Skeletal muscle cell (primary cell): ENCODE results near the gene CIB4.

Experiments
- DNase-seq: peaks from one replicate; pipeline ENCODE4 v3.0.0-alpha.2; 2010; ENCODE audit warnings: low read depth
- H3K4me3 ChIP-seq: 2 replicates; pipeline ENCODE4 v1.5.1; 2011; ENCODE audit warnings: low read depth, mild to moderate bottlenecking, control low read depth, low read length, moderate library complexity

The CIB4 gene

GRCh38 chr2:26629346-26629630 is 11.9 kb downstream of the CIB4 start:
- no peak for DNase-seq
- no peak overlapping the region for H3K4me3 ChIP-seq

DNA sequence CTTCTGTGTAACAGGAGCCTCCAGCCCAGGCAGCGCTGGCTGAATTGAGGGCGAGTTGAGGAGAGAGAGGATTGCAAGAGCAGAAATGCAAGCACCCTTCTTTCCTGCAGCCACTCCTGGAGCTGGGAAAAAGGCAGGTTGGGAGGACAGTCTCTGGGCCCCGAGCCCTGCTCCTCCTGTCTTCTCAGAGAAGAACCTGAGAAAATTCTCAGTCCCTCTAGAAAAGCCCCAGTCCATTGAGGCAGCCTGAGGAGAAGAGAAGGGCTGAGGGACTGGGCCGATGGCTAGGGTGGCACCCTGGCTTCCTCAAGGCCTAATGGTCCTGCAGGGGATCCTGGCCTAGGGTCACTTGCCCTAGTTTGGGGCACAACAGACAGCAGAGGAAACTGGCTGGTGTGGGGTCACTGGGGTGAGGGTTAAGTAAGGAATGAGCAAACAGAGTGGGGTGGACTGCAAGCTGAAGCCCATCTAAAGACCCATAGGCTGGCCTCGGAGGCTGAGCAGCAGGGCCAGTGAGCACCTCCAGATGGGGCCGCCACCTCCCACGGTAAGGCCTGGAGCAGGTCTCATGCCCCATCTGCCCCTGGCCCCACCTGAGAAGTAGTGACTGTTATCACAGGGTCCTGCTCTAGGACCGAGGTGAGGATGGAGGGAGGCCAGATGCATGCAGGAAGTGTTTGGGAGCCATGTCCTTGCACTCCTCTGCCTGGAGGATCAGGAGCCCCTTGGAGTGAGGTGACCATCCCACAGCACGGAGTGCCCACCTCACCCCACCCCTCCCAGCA is 12.4 kb downstream of the CIB4 start:
- no peak for DNase-seq
- H3K4me3 ChIP-seq = no peak overlapping the region

DNA sequence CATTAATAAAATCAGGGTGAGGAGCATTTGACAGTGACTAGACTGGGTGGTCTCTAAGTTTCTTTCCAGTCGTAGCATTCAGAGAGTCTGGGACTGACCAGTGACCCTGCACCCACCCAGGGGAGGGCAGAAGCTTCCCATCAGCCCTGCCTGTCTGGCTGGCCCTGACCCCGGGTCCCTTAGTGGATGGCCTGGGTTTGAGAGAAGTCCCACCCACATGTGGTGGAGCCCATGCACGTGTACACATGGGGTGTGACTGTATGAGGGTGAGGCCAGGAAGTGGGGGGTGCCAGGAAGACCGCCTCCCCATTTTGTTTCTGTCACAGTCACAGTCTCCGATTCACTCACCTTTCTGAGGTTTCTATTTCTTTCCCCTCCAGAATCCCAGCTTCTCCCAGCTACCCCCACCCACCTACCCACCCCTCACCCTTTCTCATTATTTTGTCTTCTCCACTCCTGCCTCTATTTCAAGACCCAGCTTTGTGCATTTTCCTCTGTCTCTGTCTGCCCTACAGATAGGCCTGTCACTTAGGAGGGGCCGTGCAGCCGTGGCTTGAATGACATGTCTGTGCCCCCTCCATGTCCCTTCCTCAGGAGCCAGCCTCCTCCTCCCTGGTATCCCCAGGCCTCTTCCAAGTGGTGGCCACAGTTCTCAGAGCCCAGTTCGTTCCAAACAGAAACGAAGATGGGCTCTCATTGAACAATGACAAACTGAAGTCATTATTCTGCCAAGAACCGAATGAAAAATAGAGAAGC is 13.6 kb downstream of the CIB4 start:
- H3K4me3 ChIP-seq = no peak overlapping the region
- DNase-seq = no peak

DNA sequence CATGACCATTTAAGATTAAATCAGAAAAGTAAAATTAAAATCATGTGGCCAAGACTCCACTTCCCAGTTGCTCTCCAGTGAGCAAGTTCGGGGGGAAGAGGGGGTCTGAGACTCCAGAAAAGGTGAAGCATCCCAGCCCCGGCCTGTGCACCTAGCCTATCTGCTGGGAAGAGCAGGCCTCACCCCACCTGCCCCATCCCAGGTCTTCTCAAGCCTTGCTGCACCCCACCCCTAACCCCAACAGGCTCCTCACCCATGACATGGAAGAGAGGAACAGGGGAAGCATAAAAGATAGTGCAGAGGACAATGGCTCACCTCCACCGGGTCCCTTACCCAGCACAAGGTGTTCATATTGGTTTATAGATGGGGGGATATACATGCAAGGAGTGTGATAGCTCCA is 14.6 kb downstream of the CIB4 start:
- DNase-seq = no peak
- no peak overlapping the region for H3K4me3 ChIP-seq

GRCh38 chr2:26623541-26624495 is 17.3 kb downstream of the CIB4 start:
- no peak for DNase-seq
- H3K4me3 ChIP-seq = no peak overlapping the region

DNA sequence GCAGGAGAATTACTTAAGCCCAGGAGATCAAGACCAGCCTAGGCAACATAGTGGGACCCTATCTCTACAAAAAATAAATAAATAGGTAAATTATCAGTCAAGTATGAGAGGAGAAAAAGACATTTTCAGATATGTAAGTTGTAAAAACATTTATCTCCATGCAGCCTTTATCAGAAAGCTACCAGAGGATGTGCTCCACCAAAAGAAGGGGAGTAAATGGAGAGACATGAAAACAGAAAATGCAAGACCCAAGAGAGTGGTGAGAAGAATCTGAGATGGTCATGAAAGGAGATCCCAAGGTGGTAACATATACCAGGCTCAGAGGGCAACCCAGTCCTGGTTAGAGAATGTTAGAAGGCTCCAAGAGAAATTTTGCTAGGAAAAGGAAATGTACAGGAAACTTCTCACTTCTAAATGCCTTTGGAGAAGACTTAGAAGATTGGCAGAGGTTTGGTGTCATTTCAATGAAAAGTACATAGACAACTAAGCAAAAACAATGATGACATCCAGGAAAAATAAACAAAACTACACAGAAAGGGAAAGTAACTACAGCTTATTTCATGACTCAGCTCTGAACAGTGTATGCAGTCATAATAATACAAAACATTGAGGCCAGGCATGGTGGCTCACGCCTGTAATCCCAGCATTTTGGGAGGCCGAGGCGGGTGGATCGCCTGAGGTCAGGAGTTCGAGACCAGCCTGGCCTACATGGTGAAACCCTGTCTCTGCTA is 19.5 kb downstream of the CIB4 start:
- H3K4me3 ChIP-seq = no peak overlapping the region
- DNase-seq = no peak

DNA sequence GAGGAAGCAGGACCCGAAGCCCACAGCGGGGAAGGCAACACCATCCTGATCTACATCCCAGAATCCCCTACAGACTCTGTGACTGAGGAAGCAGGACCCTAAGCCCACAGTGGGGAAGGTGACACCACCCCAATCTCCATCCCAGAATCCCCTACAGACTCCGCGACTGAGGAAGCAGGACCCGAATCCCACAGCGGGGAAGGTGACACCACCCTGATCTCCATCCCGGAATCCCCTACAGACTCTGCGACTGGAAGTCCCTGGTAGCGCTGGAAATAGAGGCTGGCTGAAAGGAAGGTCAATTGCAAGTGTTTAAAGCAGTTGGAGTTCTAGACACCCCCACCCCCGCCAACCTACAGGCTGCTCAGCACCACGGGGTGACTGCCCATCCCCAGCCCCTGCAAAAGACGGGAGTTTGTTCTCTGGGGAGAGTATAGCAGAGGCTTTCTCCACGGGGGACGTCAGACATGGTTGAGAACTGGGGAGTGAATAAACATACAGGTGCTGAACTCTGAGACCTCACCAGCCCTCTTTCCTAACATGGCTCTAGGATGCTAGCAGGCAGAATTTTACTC is 21.0 kb downstream of the CIB4 start:
- no peak for DNase-seq

GRCh38 chr2:26619521-26619951 is 21.6 kb downstream of the CIB4 start:
- no peak overlapping the region for H3K4me3 ChIP-seq
- no peak for DNase-seq

More for the DNA sequence above, 21.0 kb downstream of the CIB4 start:
- H3K4me3 ChIP-seq = no peak overlapping the region

GRCh38 chr2:26619096-26619495 is 22.1 kb downstream of the CIB4 start:
- H3K4me3 ChIP-seq = no peak overlapping the region
- DNase-seq = no peak

- H3K4me3 ChIP-seq = no peak overlapping the region
- no peak for DNase-seq
Measured at GRCh38 chr2:26618611-26619010, 22.6 kb downstream of the CIB4 start.

DNA sequence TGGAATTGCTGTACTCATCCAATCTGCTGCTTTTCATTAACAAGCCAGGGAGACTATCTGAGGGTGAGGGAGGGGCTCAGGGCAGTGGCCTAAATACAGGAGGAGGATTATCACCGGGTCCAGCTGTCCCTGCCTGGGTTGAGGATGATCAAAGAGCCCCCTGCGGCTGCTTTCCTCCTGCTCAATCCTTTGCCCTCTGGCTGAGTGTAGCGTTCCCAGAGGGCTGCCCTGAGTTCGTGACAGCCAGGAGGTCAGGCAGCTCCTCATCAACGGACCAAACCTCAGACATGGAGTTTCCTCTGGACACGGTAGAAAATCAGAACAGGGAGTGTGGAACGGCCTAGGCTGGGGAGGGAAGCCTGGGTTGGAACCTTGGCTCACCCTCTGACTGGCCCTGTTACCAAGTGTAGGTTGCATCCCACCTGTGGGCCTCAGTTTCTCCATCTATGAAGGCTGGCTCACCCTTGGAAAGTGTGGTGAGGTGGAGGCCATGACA is 23.5 kb downstream of the CIB4 start:
- no peak for DNase-seq

DNA sequence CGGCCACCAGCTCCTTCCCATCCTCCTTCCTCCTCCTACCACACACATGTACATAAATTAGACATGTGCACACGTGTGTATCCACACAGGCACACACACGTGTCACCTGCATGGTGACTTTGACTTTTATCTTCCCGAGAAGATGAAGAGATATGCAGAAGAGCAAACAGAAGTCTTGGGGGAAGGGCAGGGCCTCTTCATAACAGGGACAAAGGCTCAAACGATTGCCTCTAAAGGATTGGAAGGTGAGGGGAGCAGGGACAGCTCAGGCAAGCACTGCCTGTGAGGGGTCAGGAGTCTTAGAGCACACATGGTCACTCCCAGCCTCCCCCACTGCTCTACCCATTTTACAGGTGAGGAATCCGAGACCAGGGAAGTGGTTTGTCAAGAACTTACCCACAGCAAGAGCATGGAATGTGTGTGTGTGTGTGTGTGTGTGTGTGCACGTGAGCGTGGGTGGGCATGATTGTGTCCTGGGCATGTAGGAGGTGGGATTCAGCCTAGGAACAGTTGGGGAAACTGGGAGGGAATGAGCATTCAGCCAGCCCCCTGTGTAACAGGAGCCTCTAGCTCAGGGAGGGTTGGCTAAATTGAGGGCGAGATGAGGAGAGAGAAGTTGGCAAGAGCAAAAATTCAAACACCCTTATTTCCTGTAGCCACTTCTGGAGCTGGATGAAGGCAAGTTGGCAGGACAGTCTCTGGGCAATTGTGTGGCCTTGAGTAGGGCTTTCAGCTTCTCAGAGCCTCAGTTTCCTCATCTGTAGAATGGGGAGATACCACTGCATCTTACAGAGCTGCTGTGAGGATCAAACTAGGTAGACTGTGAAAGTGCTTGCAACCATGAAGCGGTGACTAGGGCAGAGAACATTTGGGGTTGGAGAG is 24.2 kb downstream of the CIB4 start:
- DNase-seq = no peak
- H3K4me3 ChIP-seq = no peak overlapping the region

More for the DNA sequence above, 23.5 kb downstream of the CIB4 start:
- no peak overlapping the region for H3K4me3 ChIP-seq

- DNase-seq = no peak
Measured at GRCh38 chr2:26615860-26616705, 25.1 kb downstream of the CIB4 start.

DNA sequence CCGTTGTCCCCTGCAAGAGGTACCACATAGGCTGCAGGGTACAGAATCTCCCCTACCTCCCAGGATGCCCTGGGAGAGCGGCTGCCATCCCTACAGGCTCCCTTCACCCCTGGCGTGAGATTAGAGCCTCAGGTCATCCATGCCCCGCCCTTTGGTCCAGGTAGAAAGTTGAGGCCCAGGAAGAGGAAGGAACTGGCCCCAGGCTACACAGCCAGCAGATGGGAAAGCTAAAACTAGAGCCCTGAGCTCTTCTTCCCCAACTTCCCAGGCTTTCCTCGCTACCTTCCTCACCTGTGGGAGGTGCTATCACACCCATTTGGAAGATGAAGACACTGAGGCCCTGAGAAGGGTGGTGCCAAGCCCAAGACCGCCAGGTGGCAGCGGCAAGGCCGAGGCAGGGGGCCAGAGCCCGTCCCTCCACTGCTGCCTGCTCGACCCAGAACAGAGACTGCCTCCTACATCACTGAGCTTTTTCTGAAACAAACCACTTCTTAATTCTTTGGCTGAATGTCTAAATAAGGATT is 25.8 kb downstream of the CIB4 start:
- no peak for DNase-seq
- no peak overlapping the region for H3K4me3 ChIP-seq

More at GRCh38 chr2:26615860-26616705, 25.1 kb downstream of the CIB4 start:
- no peak overlapping the region for H3K4me3 ChIP-seq

- no peak for DNase-seq
- H3K4me3 ChIP-seq = no peak overlapping the region
Measured at GRCh38 chr2:26614216-26615138, 26.7 kb downstream of the CIB4 start.
